HG02678 (cell line): Measurements from ENCODE around the gene MRI1.
"Not testable (repeated sequence)": the region's sequence is repeated elsewhere in the genome, so short reads cannot be mapped to it uniquely, and the experiment has no call there.

Experiments
- ATAC-seq: cut with Tn5 transposase; IDR thresholded peaks from one replicate; pipeline ENCODE4 v1.9.1; 2021; ENCODE audit warnings: mild to moderate bottlenecking, moderate library complexity; ENCODE audit not compliant: unreplicated experiment

The MRI1 gene

GRCh38 chr19:13788991-13789390, 24.7 kb downstream of the MRI1 start:
- ATAC-seq = no peak

- ATAC-seq = no peak
These were observed 26.0 kb downstream of the MRI1 start for GRCh38 chr19:13790354-13790753.

- ATAC-seq = not testable (repeated sequence)
These were observed 29.0 kb downstream of the MRI1 start for GRCh38 chr19:13793317-13793716.

- ATAC-seq = no peak
These were observed 30.1 kb downstream of the MRI1 start for GRCh38 chr19:13794398-13794756.

- peak; percentile 93 for ATAC-seq
These were observed 30.7 kb downstream of the MRI1 start, which contains the start of gene ZSWIM4 for GRCh38 chr19:13794757-13795589. TSS of gene ZSWIM4 (plus strand) at chr19:13795443. CDS start at chr19:13795649, 206 bp downstream.

GRCh38 chr19:13795595-13796300, 31.4 kb downstream of the MRI1 start:
- ATAC-seq = peak; percentile 31

- ATAC-seq = no peak
These were observed 32.2 kb downstream of the MRI1 start for GRCh38 chr19:13796301-13797057.

GRCh38 chr19:13797058-13797440, 32.7 kb downstream of the MRI1 start:
- ATAC-seq = no peak

- no peak for ATAC-seq
These were observed 33.5 kb downstream of the MRI1 start for GRCh38 chr19:13797870-13798269.

GRCh38 chr19:13799669-13800068, 35.3 kb downstream of the MRI1 start:
- no peak for ATAC-seq

- no peak for ATAC-seq
These were observed 38.7 kb downstream of the MRI1 start for GRCh38 chr19:13803038-13803437.

GRCh38 chr19:13804830-13805683, 40.7 kb downstream of the MRI1 start:
- no peak for ATAC-seq

GRCh38 chr19:13806728-13807127, 42.4 kb downstream of the MRI1 start:
- ATAC-seq = no peak

- no peak for ATAC-seq
These were observed 43.2 kb downstream of the MRI1 start for GRCh38 chr19:13807421-13808021.

- no peak for ATAC-seq
These were observed 44.5 kb downstream of the MRI1 start for GRCh38 chr19:13808856-13809255.

- ATAC-seq = no peak
These were observed 48.2 kb downstream of the MRI1 start for GRCh38 chr19:13812544-13812943.

- no peak for ATAC-seq
These were observed 48.8 kb downstream of the MRI1 start for GRCh38 chr19:13813147-13813546.

GRCh38 chr19:13814550-13814949, 50.2 kb downstream of the MRI1 start:
- ATAC-seq = no peak

GRCh38 chr19:13817018-13817614, 52.8 kb downstream of the MRI1 start:
- no peak for ATAC-seq
